ENCODE results near the gene SYNE4.
"Not testable (repeated sequence)": the region's sequence is repeated elsewhere in the genome, so short reads cannot be mapped to it uniquely, and the experiment has no call there.

SYNE4 gene, protein sequence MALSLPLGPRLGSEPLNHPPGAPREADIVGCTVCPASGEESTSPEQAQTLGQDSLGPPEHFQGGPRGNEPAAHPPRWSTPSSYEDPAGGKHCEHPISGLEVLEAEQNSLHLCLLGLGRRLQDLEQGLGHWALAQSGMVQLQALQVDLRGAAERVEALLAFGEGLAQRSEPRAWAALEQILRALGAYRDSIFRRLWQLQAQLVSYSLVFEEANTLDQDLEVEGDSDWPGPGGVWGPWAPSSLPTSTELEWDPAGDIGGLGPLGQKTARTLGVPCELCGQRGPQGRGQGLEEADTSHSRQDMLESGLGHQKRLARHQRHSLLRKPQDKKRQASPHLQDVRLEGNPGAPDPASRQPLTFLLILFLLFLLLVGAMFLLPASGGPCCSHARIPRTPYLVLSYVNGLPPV

DNA sequence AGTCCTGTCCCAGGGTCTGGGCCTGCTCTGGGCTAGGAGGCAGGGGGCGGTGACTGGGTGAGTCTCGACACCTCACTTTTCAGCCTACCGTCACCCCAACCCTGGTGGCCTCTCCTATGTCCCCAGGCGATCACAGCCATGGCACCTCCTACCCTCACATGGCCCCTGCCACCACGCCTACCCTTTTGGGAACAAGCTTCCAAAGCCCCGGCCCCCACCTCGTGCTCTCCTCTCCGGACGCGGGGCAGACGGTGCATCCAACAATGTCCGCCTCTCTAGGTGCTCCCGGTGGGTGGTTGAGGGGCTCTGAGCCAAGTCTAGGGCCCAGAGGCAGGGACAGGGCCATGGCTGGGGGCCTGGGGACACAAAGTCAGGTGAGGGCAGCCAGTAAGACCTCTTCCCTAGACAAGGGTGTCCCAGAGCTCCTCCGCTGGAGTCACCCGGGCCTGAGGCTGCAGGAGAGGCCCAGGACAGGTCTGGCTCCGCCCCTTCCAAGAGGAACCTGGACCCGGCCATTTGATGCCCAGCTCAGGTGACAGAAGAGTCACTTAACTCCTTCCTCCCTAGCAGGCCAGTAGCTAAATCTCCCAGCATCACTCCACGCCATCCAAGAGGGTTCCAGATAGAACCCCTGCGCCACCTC, at the start of gene SYNE4:
TSS of gene SYNE4 (minus strand) at position 478 of the 643 bp plus-strand sequence. CDS start at position 346, 132 bp downstream.
- DNase-seq = no peak
- intact Hi-C loops (cut with DNase I) = no loop called here

DNA sequence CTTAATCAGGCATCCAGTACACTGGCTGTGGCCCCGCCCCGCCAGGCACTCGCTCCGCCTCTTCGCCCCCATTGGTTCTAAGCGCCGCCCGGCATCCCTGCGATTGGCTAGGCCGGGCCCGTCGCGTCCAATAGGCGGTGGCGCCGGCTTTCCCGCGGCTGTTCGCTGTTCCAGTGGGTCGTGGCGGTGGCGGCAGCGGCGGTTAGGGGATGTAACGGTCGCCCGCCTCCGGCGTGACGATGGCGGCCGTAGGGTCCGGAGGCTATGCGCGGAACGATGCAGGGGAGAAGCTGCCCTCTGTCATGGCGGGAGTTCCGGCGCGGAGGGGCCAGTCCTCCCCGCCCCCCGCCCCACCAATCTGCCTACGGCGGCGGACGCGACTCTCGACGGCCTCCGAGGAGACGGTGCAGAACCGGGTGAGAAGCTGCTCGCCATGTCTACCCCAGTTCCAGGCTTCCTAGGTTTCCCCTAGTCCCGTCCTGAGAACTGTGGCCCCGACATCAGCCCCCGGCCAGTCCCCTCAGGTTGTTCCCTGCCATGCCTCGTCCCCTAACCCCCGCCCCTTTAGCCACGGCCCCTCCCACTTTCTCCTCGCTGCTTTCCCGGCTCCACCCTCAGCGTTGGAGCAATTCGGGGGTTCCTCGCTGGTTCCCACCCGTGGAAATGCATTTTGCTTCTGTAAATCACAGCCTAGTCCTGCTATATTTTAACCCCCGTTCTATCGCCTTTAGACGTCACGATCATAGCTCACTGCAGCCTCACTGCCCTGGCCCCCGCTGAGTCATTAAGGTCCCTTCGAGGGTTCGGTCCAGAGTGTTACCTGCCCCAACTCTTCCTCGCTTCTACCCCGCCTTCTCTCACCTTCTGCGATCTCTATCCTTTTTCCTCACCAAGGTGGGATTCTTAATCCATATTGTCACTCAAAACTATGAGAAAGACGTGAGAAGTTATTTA, 46.4 kb upstream of the SYNE4 start, which contains the start of gene WDR62:
TSS of gene WDR62 (plus strand) at position 165 of the 954 bp plus-strand sequence. CDS start at position 240, 75 bp downstream.
- intact Hi-C loops (cut with DNase I) = loop anchor here (2.0 to 10.0 kb wide), 3 partner anchors 60 to 430 kb away; partner anchors contain the start of genes POLR2I, SDHAF1, TBCB and ZNF566
- DNase-seq = peak; percentile 89 to 97 (median 94)

DNA sequence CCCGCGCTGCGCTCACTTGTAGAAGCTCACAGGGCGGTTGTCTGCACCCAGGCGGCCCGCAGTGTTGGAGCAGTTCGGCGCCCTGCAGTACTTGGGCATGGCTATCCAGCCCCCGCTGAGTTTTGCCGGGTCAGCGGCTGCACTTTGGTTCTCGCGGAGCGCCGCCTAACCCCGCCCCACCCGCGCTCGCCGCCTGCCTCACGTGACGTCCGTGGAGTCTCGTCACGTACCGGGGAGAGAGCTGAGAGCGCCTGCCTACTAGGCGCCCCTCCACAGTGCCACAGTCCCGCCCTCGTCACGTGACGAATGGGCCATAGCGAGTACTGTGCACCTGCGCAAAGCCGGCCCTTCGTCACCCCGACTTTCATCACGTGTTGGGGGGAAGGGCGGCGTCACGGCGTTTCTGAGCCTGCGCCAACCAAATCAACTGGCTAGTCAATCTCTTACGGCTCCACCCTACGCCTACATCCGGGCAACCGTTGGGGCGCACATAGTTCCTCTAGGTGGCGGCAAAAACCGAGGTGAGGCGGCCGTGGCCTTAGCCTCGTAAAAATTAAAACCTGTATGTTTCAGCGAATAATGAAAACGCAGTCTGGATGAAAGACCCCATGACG, 45.6 kb upstream of the SYNE4 start, which contains the start of gene THAP8:
TSS of gene THAP8 (minus strand) at position 167 of the 614 bp plus-strand sequence. CDS start at position 99, 68 bp downstream.
- DNase-seq = peak; percentile 97 to 100 (median 99)
- intact Hi-C loops (cut with DNase I) = loop anchor here (2.0 to 10.0 kb wide), 3 partner anchors 59 to 431 kb away; partner anchors contain the start of genes POLR2I, SDHAF1, TBCB and ZNF566

DNA sequence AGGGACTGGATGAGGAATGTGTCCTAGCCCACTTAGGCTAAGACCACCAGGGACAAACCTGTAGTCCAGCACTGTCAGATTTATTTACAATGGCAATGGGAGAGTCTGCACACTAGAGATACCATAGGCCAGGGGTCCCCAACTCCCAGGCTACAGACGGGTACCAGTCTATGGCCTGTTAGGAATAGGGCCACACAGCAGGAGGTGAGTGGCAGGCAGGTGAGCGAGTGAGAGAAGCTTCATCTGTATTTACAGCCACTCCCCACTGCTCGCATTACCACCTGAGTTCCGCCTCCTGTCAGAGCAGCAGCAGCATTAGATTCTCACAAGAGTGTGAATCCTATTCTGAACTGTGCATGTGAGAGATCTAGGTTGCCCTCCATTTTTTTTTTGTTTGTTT, 43.0 kb upstream of the SYNE4 start:
- DNase-seq = no peak
- intact Hi-C loops (cut with DNase I) = loop anchor here (10.0 kb wide), 2 partner anchors 57 to 433 kb away; partner anchors contain the start of genes SDHAF1 and ZNF566

DNA sequence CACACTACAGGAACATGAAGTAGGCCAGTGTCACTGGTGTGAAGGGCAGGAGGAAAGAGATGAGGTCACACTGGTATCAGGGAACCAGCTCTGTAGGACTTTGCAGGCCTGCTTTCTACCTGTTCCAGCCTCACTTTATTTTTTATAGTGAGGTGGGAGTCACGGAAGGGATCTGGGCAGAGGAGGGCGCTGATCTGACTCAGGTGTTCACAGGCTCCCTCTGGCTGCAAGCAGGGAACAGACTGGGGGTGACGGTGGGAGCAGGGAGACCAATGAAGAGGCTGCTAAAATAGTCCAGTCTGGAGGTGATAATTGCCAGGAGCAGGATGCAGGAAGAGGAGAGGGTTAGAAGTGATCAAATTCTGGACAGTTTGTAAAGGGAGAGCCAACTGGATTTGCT, 42.6 kb upstream of the SYNE4 start:
- intact Hi-C loops (cut with DNase I) = loop anchor here (10.0 kb wide), 2 partner anchors 56 to 434 kb away; partner anchors contain the start of genes SDHAF1 and ZNF566

DNA sequence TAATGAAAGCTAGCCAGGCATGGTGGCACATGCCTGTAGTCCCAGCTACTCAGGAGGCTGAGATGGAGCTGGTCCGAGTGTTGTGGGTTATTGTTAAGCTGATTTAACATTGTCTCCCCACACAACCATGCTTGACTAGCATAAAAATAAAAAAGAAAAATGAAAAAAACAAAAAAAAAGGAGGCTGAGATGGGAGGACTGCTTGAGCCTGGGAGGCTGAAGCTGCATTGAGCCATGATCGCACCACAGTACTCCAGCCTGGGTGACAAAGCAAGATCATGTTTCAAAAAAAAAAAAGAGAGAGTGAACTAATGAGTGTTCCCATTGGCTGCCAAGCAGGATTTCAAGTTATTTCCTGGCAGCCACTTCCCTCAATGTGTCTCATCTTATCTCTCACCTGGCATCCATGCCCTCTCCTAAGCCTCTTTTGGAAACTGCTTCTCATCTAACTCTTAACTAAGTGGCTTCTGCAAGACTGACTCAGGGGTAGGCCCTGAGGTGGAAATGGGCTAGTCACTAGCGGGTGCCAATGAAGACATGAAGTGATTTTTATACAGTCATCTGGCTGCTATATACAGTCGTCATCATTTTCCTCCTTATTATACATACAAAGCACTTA, 40.6 kb upstream of the SYNE4 start:
- intact Hi-C loops (cut with DNase I) = no loop called here

More for the DNA sequence above, 42.6 kb upstream of the SYNE4 start:
- peak in 37 of 42 donors; percentile 27 to 80 (median 60) for DNase-seq

DNA sequence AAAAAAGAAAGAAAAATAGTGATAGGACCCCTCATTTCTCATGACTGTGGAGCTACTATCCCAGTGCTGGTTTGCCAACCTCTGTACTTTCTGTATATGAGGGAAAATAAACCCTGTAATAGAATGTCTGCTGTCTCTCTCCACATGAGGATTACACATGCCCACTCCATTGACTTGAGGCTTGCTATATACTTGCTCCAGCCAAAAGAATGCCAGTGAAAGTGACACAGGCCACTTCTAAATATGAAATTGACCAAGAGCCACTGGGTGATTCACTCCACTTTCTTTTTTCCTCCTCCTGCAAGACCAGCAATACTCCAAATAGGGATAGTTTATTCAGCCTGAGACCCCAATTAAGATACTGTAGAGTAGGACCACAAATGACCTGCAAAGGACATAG, 39.2 kb upstream of the SYNE4 start:
- DNase-seq = no peak
- intact Hi-C loops (cut with DNase I) = no loop called here

More for the DNA sequence above, 40.6 kb upstream of the SYNE4 start:
- no peak for DNase-seq

DNA sequence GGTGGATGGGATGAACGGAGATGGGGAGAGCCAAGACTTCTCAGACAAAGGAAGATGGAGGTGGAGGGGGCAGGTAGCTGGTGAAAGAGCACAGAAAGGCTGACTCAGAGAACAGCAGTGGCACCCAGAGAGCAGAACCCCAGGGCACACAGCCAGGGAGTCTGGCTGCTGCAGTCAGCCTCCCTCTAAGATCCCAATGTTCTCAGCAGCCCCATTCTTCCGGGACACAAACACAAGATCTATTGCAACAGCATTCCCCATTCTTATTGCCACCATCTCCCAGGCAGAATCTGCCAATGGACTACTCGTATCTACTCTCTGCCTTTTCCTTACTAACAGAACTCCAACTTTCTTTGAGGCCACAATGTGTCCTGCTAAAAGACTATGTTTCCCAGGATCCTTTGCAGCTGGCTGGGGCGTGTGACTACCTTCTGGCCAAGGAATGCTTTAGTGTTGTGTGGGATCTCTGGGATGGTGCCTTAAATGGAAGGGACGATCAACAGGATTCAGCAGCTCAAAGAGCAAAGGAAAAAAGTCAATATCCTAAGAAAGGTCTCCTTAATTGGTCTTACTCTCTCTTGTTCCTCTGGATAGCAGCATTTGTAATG, 37.9 kb upstream of the SYNE4 start:
- intact Hi-C loops (cut with DNase I) = no loop called here
- DNase-seq = peak; percentile 30 to 89 (median 65)

DNA sequence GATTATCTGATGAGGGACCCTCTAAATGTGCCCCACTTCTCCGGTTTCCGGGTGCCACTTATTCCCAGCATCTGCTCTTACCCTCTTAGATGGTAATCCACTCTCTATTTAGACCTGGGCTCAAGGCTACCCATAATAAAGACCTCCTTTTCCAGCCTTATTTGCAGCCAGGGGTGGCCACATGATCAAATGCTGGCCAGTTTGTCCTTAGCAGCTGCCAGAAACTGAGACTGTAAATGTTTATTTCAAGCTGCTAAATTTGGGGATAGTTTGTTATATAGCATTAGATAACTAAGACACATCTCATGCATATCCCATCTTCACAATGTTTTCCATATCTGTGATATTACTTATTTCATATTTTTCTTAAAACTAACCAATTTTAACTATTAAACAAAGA, 35.3 kb upstream of the SYNE4 start:
- intact Hi-C loops (cut with DNase I) = no loop called here
- DNase-seq = peak in 8 of 42 donors; percentile 21 to 62 (median 38)

DNA sequence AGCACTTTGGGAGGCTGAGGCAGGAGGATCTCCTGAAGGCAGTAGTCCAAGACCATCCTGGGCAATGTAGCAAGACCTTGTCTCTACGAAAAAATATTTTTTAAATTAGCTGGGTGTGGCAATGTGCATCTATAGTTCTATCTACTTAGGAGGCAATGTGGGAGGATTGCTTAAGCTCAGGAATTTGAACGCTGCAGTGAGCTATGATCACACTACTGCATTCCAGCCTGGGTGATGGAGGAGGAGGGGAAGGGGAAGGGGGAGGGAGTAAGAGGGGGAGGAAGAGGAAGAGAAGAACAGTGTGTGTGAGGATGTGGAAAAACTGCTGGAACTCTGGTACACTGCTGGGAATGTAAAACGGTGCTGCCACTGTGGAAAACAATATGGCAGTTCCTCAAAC, 33.2 kb upstream of the SYNE4 start:
- peak in 23 of 42 donors; percentile 11 to 80 (median 40) for DNase-seq
- intact Hi-C loops (cut with DNase I) = no loop called here

DNA sequence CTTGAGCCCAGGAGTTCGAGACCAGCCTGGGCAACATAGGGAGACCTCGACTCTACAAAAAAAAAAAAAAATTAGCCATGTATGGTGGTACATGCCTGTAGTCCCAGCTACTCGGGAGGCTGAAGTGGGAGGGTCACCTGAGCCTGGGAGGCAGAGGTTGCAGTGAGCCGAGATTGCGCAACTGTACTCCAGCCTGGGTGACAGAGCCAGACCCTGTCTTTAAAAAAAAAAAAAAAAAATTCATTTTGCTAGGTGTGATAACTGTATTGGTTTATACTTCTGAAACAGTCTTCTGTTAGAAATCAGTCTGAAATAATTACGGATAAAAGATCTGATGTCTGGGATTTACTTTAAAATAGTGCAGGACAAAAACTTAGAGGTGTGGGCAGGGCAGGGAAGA, 32.5 kb upstream of the SYNE4 start:
- DNase-seq; intact Hi-C loops (cut with DNase I): not testable (repeated sequence)

DNA sequence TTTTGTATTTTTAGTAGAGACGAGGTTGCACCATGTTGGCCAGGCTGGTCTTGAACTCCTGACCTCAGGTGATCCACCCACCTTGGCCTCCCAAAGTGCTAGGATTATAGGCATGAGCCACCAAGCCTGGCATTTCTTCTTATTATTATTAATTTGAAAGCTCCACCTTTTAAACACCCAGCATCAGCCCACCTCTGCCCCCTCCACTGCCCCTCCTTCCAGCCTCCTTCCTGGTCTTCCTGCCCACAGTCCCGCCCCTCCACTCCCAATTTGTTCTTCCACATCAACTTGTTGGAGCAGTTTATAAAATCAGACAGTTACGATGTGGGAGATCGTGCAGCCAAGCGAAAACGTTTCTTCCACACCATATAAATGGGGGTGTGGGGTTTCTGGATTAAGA, 31.9 kb upstream of the SYNE4 start:
- intact Hi-C loops (cut with DNase I) = no loop called here

DNA sequence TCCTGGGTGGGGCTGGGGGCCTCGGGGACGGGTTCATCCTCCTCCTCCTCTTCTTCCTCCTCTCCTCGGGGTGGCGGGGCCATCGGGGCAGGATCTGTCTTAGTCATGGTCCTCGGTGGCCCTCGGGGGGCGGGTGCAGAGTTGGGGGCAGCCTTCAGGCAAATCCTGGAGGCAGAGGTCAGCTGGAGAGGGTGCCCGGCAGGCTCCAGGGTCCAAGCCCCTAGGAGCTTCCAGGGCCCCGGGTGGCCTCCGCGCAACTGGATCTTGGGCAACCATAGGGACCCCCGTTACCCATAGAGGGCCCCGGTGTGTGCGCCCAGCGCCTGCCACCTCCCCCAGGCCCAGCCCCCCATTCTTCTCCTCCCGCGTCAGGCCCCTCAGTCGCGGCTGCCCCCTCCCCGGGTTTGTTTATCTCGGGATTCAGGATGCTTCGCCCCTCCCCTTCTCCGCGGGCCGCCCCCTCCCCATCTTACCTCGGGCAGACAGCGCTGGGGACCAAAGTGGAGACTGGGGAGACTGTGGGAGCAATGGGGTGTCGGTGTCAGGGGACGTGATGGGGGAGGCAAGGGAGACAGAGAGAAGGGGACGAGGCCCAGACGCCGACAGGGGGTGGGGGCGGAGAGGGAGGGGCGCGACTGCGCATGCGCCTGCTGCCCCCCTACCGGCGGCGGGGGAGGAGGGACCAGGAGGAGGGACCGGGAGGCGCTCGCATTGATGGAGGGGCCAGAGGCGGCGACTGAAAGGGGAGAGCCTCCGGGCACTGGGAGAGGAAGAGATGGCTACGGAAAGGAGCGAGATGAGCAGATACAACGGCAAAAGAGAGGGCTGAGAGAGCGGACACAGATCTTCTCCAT, 23.9 kb upstream of the SYNE4 start, which contains the start of gene CLIP3:
TSS of gene CLIP3 (minus strand) at position 623 of the 854 bp plus-strand sequence. CDS start at position 107, 516 bp downstream.
- DNase-seq = peak; percentile 47 to 95 (median 89)
- intact Hi-C loops (cut with DNase I) = no loop called here

More for the DNA sequence above, 31.9 kb upstream of the SYNE4 start:
- no peak for DNase-seq

DNA sequence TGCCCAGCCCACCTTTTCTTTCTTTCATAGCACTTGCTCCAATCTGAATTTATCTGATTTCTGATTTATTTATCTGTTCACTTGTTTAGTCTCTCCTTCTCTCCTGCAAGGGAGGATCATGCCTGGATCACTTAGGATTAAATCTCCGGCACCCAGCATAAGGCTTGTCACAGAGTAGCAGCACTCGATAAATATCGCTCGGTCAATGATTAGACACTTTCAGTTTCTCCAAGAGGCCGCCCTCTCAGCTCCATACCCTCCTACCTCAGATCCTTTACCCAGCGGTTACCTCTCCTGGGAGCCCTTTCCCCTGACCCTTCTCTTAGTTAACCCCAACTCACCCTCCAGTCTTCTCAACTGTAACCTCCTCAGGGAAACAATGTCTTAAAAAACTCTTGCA, 22.7 kb upstream of the SYNE4 start:
- no peak for DNase-seq
- intact Hi-C loops (cut with DNase I) = no loop called here

DNA sequence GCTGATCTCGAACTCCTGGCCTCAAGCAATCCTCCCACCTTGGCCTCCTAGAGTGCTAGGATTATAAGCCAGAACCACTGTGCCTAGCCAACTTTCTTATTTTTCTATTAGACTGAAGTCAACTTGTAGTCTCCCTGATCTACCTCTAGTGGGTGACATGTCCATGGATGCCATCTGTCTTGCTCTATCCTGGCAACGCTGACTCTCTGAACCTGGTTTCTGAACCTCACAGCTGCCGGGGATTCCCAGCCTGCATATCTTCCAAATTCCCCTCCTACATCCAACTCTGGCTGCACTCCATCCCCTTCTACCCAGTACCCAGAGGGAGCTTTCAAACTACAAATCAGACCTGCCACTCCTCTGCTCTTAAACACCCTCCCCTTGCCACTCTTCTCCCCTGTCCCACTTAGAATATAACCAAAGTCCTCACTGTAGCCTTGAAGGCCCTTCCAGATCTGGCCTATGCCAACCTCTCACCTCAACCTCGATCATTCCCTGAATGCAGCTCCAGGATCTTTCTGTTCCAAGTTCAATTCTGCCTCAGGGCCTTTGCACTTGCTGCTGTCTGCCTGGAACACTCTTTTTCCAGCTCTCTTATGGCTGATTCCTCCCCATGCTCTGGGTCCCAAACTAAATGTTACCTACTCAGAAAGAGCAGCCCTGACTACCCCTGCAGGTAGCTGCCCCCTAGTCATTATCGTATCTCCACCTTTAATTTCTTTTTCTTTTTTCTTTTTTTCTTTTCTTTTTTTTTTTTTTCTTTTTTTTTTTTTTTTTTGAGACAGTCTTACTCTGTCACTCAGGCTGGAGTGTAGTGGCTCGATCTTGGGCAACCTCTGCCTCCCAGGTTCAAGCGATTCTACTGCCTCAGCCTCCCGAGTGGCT, 21.9 kb upstream of the SYNE4 start:
- peak in 10 of 42 donors; percentile 24 to 63 (median 42) for DNase-seq
- intact Hi-C loops (cut with DNase I) = no loop called here

Data from head of caudate nucleus (tissue), 42 donors.